HepG2 (cell line): Measurements from ENCODE around the gene SCARB2. TPM values are rescaled to one million over a fixed set of nuclear protein-coding genes. Genes with fewer than 3 reads are reported as not detected.

Experiments
- STAT5B ChIP-seq: sonication (generic); formaldehyde crosslinking; IDR thresholded peaks from 2 replicates; pipeline ENCODE4 v1.4.0; 2020; ENCODE audit warnings: missing genetic modification reagents
- ZEB1 ChIP-seq: IDR thresholded peaks from 2 replicates; pipeline ENCODE4 v1.6.1; 2012; ENCODE audit warnings: mild to moderate bottlenecking, low read depth, inconsistent platforms; ENCODE audit not compliant: insufficient replicate concordance
- ZNF350 ChIP-seq: sonication (generic); formaldehyde crosslinking; IDR thresholded peaks from 2 replicates; pipeline ENCODE4 v1.4.0; 2020; ENCODE audit warnings: mild to moderate bottlenecking, low read depth, missing genetic modification reagents, borderline replicate concordance
- ZNF644 ChIP-seq: IDR thresholded peaks from 2 replicates; pipeline ENCODE4 v1.6.1; 2016; ENCODE audit warnings: low read depth
- ZNF792 ChIP-seq: IDR thresholded peaks from 2 replicates; pipeline ENCODE4 v1.6.1; 2016
- polyA plus RNA-seq, 8 experiments: library from polyadenylated mRNA; depleted of rRNA in 3 of 8; stranded (reverse) in 7 of 8; unstranded in 1 of 8; fragments of >200 nt; fragmentation: Illumina TruSeq in 4 of 8; extraction: Trizol in 4 of 8; gene quantifications; 2 replicates each; pipeline versions ENCODE4 v1.2.1 to v1.2.3, GENCODE V29; 2011 to 2016; ENCODE audit warnings: low read depth in 4 of 8, missing spikeins in 1 of 8, mixed read lengths in 1 of 8; ENCODE audit not compliant: insufficient read depth in 1 of 8
- total RNA-seq, 5 experiments: library from RNA; depleted of rRNA; stranded (reverse); fragments of >200 nt; fragmentation: Illumina TruSeq; extraction: Trizol; gene quantifications; 2 replicates each; pipeline ENCODE4 v1.2.3, GENCODE V29; 2016; ENCODE audit warnings: low read depth in 1 of 5
- TF ChIP-seq, protein P1 (sequence below): sonication (generic); formaldehyde crosslinking; IDR thresholded peaks from 2 replicates; pipeline ENCODE4 v1.4.0; 2020; ENCODE audit warnings: mild to moderate bottlenecking, missing genetic modification reagents
- TF ChIP-seq, protein P2 (sequence below): sonication (generic); formaldehyde crosslinking; IDR thresholded peaks from 2 replicates; pipeline ENCODE4 v1.4.0; 2020; ENCODE audit warnings: missing genetic modification reagents

SCARB2 gene
- total and polyA plus RNA-seq, 2 of the 13 experiments (the other 11 are each of a cell fraction or from before 2014, with no cell fraction given): 40.6 to 43.4 TPM

DNA sequence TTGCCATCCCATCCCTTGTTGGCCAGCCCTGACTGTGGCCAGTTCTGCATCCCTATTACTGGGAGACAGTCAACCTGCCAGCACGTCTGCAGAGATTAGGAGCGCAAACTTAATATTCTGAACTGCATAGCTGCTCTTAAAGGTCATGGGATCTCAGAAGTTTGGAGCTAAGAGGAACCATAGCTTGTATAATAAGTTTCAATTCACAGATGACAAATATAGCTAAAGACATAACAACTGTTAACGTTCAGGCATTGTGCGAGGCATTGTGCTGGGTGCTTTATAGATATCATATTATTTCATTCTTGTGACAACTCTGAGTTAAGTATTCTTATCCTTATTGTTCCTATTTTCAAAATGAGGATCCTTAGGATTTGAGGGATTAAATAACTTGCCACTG, 3.7 kb downstream of the SCARB2 start (continued):
- TF ChIP-seq, protein P1, sequence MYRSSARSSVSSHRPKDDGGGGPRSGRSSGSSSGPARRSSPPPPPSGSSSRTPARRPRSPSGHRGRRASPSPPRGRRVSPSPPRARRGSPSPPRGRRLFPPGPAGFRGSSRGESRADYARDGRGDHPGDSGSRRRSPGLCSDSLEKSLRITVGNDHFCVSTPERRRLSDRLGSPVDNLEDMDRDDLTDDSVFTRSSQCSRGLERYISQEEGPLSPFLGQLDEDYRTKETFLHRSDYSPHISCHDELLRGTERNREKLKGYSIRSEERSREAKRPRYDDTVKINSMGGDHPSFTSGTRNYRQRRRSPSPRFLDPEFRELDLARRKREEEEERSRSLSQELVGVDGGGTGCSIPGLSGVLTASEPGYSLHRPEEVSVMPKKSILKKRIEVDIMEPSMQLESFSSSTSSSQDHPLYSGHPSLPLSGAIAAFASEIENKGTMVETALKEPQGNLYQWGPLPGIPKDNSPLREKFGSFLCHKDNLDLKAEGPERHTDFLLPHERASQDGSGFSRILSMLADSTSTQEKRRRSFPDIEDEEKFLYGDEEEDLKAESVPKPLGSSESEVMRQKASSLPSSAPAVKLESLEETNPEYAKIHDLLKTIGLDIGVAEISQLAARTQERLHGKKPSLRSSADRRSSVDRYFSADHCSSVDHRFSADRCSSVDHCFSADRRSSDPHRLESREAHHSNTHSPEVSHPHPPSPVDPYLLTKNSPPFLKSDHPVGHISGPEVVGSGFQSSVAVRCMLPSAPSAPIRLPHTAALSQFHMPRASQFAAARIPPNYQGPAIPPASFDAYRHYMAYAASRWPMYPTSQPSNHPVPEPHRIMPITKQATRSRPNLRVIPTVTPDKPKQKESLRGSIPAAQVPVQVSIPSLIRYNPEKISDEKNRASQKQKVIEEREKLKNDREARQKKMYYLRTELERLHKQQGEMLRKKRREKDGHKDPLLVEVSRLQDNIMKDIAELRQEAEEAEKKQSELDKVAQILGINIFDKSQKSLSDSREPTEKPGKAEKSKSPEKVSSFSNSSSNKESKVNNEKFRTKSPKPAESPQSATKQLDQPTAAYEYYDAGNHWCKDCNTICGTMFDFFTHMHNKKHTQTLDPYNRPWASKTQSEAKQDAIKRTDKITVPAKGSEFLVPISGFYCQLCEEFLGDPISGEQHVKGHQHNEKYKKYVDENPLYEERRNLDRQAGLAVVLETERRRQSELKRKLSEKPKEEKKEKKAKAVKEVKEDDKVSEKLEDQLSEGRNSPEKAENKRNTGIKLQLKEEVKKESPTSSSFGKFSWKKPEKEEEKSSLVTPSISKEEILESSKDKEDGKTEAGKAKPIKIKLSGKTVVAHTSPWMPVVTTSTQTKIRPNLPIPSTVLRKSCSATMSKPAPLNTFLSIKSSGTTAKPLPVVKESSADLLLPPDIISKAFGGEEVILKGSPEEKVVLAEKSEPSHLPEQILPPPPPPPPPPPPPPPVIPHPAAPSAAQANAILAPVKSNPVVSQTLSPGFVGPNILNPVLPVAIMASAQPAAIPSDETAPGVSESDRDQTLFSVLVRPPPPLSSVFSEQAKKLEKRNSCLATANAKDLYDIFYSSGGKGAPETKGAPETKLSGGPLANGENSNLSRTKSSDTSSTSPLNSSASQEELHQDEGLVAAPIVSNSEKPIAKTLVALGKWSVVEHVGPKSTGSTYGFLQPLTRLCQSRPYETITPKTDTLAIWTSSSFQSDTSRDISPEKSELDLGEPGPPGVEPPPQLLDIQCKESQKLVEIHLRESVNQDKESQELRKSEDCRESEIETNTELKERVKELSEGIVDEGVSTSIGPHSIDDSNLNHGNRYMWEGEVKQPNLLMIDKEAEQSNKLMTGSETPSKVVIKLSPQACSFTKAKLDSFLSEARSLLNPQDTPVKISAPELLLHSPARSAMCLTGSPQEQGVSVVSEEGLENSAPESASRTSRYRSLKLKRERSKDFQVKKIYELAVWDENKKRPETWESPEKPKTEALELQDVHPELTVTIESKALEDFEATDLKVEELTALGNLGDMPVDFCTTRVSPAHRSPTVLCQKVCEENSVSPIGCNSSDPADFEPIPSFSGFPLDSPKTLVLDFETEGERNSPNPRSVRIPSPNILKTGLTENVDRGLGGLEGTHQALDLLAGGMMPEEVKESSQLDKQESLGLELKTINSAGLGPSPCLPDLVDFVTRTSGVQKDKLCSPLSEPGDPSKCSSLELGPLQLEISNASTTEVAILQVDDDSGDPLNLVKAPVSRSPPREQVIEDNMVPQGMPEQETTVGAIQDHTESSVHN (CRISPR knock-in tag): no peak
- TF ChIP-seq ZNF644 (CRISPR knock-in tag) (no peak), ZNF792 (CRISPR knock-in tag) (no peak), ZNF350 (no peak), STAT5B (no peak), ZEB1 (no peak)
- TF ChIP-seq, protein P2, sequence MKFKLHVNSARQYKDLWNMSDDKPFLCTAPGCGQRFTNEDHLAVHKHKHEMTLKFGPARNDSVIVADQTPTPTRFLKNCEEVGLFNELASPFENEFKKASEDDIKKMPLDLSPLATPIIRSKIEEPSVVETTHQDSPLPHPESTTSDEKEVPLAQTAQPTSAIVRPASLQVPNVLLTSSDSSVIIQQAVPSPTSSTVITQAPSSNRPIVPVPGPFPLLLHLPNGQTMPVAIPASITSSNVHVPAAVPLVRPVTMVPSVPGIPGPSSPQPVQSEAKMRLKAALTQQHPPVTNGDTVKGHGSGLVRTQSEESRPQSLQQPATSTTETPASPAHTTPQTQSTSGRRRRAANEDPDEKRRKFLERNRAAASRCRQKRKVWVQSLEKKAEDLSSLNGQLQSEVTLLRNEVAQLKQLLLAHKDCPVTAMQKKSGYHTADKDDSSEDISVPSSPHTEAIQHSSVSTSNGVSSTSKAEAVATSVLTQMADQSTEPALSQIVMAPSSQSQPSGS: no peak
